HG02678 (cell line): ENCODE measurements around the gene FOSL1.

ENCODE experiments used
- ATAC-seq: cut with Tn5 transposase; IDR thresholded peaks from one replicate; pipeline ENCODE4 v1.9.1; 2021; ENCODE audit warnings: mild to moderate bottlenecking, moderate library complexity; ENCODE audit not compliant: unreplicated experiment

FOSL1 gene

DNA sequence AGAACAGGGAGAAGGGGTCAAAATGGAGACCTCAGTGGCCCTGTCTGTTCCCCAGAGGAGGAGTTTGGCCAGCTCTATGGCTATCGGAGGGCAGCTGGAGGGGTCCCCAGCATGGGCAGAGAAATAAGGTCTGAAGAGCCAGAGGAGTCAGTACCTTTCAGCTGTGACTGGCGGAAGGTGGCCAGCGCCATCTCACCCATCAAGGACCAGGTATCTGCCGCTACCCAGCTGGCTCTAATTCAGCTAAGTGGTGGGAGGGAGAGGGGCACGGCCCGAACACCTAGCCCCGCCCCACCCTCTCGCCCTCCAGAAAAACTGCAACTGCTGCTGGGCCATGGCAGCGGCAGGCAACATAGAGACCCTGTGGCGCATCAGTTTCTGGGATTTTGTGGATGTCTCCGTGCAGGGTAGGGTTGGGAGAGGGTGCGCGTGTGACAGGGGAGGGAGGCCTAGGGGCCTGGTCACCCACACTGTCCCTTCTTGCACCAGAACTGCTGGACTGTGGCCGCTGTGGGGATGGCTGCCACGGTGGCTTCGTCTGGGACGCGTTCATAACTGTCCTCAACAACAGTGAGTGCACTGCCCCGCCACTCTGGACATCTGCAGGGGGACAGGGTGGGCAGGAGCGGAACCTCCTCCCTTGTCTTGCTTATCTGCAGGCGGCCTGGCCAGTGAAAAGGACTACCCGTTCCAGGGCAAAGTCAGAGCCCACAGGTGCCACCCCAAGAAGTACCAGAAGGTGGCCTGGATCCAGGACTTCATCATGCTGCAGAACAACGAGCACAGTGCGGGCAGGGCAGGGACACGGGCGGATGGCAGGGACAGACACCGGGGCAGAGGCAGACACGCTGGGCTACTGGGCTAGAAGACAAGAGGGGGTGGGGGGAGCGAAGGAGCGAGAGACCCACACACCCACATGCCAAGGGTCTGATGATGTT, 17.8 kb downstream of the FOSL1 start:
- no peak for ATAC-seq

DNA sequence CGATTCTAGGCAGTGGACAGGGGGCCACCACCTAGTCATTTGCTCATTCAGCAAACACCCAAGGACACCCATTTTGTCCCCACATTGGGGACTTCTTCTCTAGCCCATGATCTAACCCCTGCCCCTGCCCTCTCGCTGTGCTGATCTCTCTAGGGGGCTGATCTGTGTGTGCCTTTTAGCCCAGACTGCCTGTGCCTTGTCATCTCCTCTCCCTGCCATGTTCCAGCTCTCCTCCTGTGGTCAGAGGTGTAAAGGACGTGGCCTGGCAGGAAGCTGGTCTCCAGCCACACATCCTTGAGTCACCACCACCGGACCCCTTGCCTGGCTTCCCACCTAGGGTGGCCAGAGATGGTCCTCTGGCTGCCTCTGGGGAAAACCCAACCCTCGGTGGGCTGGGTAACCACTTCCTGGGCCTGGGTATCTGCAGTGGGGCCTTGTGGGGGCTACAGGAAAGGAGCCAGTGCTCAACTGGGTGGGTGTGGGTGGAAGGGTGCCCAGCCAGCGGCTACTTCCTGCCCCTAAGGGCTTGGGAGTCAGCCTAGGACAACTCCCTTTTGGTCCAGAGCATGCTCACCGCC, 19.3 kb downstream of the FOSL1 start:
- no peak for ATAC-seq

DNA sequence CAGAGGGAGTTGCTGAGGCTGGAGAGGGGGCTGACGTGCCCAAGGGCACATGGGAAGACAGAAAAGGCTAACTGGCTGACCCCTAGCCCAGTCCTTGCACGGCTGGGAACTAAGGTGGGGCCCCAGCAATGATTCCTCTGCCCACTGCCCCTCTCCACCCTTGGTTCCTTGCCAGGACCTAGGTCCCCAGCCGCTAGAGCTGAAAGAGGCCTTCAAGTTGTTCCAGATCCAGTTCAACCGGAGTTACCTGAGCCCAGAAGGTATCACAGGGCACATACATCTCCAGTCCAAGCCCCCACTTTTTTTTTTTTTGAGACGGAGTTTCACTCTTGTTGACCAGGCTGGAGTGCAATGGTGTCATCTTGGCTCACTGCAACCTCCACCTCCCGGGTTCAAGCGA, 20.2 kb downstream of the FOSL1 start:
- ATAC-seq: no peak

DNA sequence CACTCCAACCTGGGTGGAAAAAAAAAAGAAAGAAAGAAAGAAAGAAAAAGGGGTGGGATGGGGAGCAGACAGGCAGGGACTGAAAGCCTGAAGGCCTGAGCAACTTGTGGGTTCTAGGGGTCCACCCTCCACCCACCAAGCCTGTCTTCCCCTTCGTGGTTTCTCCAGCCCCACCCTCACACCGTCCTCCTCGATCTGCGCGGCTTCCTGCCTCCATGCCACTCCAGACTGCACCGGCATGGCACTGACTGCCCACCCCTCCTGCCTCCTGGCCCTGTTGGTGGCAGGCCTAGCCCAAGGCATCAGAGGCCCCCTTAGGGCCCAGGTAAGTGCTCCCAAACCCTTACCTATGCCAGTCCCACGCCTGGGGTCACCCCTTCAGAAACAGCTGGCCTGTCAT, 20.6 kb downstream of the FOSL1 start, which contains the start of gene CTSW:
CTSW (plus strand) TSS at position 221 of the 400 bp plus-strand sequence; CDS start at position 239, 18 bp downstream.
- ATAC-seq: no peak

DNA sequence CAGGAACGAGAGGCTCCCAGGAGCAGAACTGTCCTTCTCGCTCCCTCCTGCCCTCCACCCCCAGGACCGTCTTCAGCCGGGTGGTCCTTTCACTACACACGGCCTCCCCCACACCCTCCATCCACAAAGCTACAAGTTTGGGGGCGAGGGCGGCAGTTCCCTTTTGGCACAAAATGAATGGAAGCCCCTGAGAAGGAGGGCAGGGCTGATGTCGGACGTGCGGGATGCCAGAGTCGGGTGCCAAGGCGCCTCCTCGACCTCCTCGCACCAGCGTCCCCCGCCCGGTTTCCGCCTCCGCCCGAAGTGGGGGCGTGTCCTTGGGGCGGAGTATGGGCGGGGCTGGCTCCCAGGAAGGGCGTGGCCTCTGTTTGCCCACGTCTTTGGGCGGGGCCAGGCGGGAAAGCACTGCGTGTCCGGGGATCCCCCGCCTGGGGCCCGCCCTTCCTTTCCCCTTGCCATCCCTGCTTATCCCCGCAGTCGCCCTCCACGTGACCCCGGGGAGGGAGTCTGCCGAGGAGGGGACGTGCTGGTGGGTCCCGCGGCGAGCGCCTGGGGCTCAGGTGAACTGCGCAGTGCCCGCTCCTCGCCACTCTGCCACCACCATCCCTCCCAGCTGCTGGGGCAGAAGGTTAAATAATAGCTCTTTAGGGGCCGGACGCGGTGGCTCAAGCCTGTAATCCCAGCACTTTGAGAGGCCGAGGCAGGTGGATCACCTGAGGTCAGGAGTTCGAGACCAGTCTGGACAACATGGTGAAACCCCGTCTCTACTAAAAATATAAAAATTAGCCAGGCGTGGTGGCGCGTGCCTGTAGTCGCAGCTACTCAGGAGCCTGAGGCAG, 26.7 kb downstream of the FOSL1 start:
- ATAC-seq: peak; percentile 85

DNA sequence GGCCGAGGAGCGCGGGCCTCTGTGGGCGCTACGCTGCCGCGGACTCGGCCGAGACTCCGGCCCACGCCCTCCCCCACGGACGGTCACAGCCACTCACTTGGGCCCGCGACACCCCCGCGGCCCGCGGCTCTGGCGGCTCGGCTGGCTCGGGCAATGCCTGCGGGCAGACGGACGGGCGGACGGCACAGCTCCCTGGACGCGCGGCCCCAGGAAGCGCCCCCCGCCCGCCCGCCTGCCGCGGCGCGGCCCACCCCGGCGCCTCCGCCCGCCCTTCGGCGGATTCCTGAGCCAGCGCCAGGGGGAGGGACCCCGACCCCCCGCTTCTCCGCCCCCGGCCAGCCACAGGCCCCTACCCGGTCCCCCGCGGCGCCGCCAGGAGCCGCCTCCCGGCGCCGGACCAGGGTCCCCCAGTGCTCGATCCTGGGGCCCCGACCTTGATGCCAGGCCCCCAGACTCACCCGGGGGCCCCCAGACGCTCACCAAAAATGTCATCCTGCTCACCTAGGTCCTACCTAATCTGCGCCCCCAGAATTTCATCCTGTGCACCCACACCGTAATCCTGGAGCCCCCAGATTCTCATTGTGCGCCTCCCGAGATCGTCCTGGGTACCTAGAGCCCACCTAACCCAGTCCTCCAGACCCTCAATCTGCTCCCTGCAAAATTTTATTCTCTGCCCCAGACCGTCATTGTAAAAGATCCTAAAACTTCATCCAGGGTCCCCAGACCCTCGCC, 27.4 kb downstream of the FOSL1 start, which contains the start of gene EFEMP2:
EFEMP2 (minus strand) TSS at position 215 of the 732 bp plus-strand sequence. CDS start 446 bp downstream, outside the sequence.
- ATAC-seq: no peak

DNA sequence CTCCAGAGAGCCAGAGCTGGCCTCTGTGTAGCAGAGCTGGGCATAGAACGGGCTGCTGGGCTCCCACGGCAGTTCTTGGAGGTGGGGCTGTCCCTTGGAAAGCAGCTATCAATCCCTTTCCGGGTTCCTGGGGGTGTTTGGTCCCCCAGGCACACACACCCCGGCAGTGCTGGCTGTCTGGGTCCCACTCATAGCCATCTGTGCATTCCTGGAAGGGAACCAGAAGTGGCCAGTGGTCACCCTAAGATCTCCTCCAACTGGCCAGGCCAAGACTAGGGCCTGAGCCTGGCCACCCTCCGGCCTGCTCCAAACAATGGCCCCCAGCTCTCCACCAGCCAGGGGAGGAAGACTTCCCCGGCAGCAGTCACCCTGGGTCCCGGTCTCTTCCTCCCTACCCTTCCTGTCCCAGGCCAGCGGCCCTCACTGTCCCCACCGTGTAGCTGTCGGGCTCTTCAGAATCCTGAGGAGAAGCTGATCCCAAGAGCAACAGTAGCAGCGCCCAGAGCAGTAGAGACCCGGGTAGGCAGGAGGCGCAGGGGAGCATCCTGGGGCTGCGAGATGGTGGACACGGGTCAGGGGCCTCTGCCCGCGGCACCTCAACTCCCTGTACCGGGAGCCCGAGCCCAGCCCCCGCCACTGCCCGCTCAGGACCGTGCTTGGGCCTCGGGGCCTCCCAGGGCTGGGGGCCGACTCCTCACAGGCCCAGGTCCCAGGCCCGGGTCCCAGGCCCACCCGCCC, 28.2 kb downstream of the FOSL1 start:
- ATAC-seq: no peak

DNA sequence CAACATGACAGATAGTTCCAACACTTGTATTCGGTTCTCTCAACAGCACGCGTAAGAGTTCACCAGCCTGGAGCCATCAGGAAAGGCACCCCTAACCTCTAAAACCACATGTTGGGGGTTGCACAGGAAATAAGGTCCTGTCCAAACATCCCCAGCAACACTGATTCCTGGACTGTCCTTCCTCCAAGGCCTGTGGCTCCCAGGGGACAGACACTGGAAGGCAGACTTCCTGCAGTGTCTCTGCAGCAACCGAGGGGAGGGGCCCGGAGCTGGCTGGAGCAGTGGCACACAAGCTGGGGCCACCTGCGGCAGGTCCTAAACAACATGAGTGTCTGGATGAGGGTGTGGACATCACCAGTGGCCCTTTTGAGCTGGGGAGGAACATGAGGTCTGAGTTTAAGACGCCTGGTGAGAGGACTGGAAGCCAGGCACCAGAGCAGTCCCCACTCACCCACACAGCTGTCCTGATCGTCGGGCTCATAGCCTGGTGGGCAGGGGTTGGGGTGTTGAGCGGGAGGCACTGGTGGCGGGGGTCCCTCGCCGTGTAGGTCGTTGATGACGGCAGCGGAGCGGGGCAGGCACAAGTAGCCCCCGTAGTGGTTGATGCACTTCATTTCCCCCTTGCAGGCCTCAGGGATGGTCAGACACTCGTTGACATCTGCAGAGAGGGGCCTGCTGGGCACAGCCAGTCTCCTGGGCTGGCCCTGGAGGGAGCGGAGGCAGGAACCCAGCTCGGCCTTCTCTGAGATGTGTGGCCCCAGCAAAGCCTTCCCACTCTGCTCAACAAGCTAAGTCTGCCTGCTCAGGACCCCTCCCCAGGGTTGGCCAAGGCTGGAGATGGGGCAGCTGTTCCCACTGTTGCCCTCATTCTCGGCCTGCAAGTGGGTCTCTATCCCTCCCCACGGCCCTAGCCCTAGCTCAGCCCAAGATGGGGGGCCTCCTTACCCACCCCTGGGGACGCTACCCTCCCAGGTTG, 29.2 kb downstream of the FOSL1 start:
- no peak for ATAC-seq

DNA sequence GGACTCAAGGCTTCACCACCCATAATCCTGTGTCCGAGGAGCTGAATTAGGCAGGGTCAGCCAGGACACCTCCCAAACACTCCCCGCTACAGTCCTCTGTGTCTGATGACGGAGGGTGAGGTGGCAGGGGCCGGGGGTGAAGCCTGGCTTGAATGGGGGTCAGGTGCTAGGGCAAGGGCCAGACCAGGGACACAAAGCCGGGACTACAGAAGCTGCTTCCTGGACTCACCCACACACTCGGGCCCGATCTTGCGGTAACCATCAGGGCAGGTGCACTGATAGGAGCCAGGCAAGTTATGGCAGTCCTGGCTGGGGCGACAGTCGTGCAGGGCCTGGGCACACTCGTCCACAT, 29.9 kb downstream of the FOSL1 start:
- no peak for ATAC-seq

DNA sequence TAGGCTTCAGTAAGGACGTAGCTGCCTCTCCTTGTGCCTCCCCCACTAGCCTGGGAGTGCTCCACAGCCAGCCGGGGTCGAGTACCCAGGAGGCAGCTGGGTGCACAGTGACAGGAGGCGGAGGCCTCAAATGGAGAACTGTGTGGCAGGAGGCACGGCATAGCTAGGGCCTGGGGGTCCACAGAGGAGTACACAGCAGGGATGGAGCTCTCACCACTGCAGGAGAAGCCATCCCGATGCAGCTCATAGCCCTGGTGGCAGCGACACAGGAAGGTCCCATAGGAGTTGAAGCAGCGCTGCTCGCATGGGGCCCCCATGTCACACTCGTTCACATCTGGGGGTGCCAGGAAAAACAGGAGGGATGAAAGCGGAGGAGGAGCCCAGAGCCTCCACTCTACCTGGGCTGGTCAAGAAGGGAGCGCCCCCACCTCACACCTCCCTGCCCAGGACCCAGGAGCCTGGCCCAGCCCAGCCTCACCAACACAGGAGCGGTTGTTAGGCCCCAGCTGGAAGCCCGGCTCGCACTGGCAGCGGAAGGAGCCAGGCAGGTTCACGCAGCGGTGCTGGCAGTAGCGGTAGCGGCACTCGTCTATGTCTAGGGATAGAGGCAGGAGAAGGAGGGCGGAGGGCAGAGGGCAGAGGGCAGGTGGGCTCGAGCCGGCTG, 30.4 kb downstream of the FOSL1 start:
- ATAC-seq: no peak

DNA sequence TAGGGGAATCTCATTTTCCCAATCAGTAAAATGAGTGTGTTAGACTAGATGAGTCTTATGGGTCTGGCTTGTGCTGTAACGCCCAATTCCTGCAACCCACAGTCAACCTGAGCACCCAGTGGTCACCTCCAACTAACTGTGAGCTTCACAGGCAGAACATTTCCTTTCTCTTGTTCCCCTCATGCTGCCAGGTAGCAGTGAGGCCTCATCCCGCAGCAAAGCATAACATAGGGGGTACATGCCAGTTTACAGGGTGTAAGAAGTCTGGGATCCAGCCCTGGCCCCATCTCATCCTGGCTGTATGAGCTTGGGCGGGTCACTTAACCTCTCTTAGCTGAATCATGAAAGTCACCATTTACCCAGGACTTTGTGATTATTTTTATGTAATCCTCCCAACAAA, 31.3 kb downstream of the FOSL1 start:
- ATAC-seq: no peak

DNA sequence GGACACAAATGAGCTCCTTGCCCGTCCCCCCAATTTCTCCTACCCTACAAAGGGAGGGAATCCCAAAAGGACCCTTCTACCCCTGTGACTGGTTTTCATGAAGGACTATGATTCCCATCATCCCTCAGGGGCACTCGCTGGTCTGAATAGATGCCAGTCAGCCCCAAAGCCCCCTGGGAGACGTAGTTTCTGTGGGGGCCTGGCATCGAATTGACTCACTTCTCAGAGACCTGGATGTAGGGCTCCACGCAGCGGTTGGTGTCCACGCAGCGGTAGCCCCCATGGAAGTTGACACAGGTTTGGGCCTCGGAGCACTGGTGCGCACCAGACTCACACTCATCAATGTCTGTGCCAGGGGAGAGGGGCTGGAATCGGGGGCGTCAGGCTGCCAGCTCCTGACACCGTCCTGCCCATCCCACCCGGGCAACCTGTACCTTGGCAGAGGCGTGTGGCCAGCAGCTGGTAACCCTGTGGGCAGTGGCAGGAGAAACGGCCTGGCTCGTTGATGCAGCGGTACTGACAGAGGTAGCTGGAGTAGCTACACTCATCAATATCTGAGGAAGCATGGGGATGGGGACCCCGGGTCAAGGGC, 32.0 kb downstream of the FOSL1 start:
- ATAC-seq: no peak

DNA sequence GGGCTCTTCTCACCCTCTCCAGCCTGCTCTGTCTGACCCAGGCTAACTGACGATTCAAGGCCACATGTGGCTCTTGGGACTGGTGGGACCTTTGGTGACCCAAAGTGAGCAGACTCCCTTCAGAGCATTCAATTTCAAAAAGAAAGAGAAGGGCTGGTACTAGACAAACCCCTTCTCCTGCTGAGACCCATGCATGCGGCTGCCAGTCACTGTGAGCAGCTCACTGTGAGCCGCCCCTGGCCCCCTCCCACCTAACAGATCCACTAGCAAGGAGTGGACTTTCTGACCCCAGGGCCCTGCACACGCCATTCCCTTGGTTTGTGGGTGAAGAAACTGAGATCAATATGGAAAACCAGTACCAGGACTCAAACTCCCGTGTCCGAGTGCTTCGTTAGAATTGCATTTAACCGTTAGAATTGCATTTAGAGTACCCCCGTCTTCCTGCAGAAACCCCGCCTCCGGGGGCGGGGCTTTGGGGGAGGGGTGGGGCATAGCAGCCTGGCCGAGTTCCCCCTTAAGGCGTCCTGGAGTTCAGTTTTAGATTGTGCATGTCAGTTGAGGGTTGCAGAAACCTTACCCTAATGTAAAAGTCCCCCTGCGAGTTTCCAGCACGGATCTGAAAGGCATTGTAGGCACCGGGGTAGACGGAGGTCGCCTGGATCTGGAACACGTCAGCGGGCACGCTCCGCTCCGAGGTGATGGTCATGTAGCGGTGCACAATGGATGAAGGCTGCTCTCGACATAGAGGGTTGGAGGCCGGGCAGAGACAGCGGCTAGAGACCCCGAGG, 32.7 kb downstream of the FOSL1 start:
- ATAC-seq: no peak

DNA sequence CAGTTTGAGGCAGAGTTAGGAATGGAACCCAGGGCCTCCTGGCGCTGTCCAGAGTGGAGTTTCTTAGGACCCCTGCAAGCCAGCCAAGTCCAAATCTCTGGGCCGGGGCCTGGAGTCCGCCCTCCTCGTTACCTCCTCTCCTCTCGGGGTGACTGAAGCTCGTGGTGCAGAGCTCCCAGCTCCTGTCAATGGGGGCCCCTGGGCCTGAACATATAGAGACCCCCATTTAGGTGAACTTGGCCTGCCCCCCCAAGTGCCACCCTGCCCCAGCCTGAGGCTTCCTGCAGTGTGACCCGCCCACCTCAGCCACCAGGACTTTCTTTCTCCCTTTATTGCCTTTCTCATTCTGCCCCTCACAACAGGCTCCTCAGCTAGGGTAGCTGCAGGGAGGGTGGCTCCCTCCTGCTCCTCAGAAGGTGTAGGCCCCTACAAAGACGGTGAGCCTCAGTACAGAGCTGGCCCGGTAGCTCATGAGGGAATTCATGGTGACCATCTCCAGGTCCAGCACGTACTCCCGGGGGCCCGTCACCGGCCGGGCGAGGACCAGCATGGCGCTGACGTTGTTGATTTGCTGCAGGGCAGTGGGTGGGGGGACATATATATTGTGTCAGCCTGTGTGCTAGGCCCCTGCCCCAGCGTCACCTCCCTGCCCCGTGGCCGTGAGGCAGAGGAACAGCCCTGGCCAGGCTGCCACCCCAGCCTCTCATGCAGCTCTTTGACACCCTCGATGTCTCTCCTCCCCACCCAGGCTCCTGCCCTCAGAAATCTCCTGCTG, 33.5 kb downstream of the FOSL1 start:
- no peak for ATAC-seq

DNA sequence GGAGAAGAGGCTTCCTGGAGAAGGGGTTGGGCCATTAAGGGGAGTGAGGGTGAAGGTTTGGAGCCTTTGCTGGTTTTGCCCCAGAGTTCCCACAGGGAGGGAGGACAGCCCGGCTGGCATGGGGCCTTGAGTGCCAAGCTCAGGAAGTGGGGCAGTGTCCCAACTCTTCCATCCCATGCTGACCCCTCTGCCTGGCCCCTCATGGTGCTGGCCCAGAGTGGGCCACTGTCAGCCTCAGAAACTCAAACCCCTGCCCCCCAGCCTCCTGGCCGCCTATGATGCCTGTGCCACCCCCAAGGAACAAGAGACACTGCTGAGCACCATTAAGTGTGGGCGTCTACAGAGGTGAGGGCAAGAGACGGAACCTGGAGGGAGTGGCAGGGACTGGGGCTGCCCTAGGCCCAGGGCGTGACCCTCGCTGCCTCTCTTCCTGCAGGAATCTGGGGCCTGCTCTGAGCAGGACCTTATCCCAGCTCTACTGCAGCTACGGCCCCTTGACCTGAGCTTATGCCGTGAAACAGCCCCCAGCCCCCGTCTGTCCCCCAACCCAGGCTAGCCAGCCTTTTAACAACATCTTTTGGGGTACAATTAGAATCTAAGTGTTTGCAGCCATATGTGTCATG, 34.5 kb downstream of the FOSL1 start:
- no peak for ATAC-seq
